GM19438 (cell line): ENCODE measurements around the gene CEP170B.

Experiments used
- ATAC-seq: cut with Tn5 transposase; IDR thresholded peaks from one replicate; pipeline ENCODE4 v1.9.1; 2021; ENCODE audit warnings: low read depth; ENCODE audit not compliant: unreplicated experiment

CEP170B gene

GRCh38 chr14:104866451-104867370 lies 1.6 kb downstream of the CEP170B start:
- ATAC-seq, result no peak

DNA sequence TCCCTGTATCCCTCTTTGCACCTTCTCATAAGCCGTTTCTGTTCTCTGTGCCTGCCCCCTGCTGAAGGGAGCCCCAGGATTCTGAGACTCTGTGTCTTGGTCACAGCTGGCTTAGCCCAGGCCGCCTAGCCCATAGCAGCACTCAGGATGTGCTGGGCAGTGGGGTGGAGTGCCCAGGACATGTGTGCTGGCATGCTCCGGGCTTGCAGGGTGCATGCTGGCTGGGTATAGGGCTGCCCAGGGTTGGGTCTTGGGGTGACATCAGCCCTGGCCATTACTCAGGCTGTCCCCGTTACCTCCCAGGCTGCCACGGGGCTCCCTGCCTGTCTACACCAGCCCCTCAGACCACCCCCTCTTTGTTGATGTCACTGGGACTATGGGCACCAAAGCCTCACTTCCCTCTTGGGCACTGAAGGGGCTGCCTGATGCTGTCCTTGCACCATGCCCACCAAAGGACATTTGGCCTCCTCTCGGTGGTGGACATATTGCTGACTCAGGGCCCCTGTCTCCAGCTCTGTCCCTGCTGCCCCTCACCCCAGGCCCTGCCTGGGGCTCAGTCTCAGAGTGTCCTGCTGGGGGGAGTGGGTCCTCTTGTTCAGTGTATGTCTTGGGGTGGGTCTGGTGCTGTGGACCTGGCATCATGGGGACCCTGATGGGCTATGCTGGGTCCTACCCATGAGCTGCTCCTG lies 2.4 kb downstream of the CEP170B start:
- ATAC-seq, result no peak

DNA sequence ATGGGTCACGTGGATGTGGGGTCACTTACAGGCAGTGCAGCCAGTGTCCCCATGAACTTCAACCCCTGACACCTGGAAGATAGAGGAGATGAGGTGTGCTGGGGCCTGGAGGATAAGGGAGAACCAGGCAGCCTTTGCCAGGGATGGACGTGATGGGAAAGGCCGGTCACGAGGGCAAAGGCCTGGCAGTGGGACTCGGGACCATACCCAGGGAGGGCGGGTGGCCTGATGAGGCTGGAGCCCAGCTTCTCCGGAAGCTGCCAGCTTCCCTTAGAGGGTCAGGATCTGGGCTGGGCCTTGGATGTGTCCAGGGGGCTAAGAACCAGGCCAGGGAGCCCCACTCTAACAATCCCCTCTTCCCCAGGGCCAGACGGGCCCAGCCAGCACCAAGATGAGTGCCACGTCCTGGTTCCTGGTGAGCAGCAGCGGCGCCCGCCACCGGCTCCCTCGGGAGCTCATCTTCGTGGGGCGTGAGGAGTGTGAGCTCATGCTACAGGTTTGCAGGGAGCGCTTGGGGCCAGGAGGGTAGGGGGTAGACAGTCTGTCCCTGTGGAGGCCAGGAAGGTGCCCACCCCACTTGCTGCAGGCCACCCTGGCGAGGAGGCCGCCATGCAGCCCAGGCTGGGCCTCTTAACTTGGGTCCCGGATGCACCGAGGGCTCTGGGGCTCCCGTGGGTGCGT lies 3.1 kb downstream of the CEP170B start:
- no peak for ATAC-seq

- ATAC-seq, result no peak
Measured at GRCh38 chr14:104868811-104869572, 3.9 kb downstream of the CEP170B start.

GRCh38 chr14:104869669-104870367 lies 4.8 kb downstream of the CEP170B start:
- no peak for ATAC-seq

- ATAC-seq, result no peak
Measured at GRCh38 chr14:104870368-104871144, 5.5 kb downstream of the CEP170B start.

DNA sequence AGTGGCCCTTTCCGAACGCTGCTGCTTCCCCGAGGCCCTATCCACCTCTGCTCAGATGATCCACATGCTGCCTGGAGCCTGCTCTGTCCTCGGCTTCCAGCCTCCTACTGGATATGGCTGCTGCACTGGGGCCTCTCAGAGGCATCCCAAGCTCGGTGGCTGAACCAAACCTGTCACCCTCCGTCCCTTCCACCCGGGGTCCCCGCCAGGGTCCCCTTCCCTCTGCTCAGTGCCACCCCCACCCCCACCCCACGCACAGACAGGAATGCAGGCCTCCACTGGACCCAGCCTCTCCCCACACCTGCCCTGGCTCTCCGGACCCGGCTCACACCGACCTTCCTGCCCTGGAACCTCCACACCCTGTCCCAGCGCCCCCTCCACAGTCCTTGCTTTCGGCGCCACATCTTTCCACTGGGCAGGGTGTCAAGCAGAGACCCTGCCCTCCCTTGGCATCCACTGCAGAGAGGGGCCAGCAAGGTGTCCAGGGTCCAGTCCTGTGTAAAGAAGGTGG lies 6.1 kb downstream of the CEP170B start:
- no peak for ATAC-seq

- ATAC-seq, result no peak
Measured at GRCh38 chr14:104871656-104872468, 6.8 kb downstream of the CEP170B start.

- ATAC-seq, result no peak
Measured at GRCh38 chr14:104872469-104873341, 7.6 kb downstream of the CEP170B start.

DNA sequence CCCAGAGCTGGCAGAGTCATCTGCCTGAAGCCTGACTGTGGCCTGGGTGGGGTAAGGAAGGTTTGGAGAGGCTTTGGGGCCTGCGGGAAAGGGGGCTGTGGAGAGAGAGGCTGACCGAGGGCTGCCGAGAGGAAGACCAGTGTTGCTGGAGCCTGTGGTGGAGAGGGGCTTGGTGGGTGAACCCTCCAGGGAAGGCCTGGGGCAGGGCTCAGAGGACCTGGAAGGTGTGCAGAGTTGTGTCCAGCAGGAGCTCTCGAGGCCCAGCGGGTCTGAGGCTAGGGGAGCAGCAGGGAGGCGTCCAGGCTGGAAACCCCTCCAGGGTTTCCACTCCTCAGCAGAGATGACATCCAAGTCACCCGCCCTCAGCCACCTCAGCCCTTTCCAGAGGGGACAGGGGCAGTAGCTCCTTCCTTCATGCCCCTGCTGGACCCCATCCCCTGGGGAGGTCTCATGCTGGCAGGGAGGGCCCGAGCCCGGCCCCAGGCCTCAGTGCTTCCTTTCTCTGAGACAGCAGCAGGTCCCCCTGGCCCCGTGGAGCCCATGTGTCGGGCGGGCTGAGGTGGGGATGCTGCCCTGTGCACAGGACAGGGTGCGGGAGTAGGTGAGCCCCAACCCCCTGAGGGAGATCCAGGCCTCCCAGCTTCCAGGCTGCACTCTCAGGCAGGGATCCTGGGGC lies 8.4 kb downstream of the CEP170B start:
- ATAC-seq, result no peak

DNA sequence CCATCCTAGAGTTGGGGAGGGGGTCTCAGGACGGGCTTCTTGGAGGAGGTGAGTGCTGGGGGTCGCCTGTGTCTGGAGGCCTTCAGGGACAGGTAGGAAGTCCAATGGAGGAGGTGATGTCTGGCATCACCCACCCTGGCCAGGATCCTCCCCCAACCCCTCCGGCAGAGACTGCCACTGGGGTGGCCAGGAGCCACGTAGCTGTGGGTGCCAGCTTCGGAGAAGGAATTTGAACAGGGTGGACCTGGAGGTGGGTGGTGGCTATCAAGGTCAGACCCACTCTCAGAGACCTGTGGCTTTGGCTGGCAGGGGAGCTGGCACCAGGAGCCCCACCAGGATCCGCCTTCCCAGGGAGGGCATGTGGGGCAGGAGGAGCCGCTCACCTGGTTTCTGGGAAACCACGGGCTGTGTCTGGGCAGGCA lies 9.1 kb downstream of the CEP170B start:
- ATAC-seq, result no peak

DNA sequence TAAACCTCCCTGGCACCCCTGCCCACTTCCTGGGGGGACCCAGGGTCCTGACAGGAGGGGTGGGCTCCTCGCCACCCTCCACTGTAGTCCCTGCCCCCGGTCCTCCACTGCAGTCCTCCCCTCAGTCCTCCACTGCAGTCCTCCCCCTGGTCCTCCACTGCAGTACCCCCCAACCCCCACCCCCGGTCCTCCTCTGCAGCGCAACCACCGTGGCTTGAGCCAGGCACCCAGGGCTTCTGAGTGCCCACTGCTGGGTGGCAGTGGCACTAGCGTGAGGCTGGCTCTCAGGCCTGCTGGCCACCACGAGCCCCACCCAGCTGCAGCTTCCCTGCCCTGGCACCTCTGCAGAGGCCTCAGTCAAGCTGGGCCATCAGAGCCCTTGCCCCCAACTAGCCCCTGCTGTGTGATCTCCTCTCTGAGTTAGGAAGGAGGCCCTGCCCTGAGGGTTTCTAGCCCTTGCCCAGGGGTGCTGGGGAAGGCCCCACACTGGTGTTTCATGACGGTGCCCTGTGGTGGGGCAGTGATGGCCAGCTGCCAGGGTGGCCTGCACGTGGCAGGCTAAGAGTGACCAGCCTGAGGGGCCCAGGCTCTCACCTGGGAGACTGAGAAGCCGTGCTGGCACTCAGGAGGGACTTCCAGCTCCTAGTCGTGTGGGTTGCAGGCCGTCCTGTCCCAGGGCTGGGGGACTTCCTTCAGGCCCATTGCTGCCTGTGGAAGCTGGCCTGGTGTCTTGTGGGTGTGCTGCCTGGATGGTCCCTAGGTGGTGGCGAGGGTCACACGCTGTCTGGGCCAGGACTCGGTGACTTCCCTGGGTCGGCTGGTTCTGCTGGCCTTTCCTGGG lies 9.7 kb downstream of the CEP170B start:
- ATAC-seq, result no peak

DNA sequence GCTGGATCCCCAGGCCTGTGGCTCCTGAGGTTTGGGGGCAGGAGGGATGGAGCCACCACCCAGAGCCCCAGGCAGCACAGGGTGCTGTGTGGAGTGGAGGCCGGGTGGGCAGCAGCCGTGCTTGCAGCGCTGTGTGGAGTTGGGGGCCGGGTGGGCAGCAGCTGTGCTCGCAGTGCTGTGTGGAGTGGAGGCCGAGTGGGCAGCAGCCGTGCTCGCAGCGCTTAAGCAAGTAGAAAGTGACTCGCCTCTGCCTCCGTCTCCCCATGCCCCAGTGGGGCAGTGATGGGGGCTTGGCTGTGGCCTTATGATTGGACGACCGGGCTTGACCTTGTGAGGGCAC lies 10.3 kb downstream of the CEP170B start:
- no peak for ATAC-seq

GRCh38 chr14:104875811-104876210 lies 10.7 kb downstream of the CEP170B start:
- no peak for ATAC-seq

DNA sequence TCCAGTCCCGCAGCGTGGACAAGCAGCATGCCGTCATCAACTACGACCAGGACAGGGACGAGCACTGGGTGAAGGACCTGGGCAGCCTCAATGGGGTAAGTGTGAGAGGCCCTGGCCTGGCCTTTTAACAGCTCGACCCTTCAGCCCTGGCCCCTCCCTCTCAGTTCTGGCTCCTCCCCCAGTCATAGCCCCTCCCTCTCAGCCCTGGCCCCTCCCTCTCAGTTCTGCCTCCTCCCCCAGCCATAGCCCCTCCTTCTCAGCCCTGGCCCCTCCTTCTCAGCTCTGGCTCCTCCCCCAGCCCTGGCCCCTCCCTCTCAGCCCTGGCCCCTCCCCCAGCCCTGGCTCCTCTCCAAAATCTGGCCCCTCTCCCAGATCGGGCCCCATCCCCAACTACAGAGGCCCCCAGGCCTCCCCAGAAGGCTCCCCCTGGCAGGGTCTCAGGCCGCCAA lies 11.2 kb downstream of the CEP170B start:
- ATAC-seq, result no peak
